PC-9 (cell line): ENCODE results near the gene UBE4A. TPM values are rescaled to one million over a fixed set of nuclear protein-coding genes. Genes with fewer than 3 reads are reported as not detected.

Experiments
- BruUV-seq: library from RNA; stranded (reverse); fragments of 400-500 nt; replicated peaks from 2 replicates; lab custom pipeline; 2021; lab: Mats Ljungman, UMichigan
- CTCF ChIA-PET: fragments of 300-600 bp; sonication (Branson Sonifier 250); formaldehyde crosslinking; loops from one replicate; lab custom pipeline; 2022; ENCODE audit warnings: antibody characterized with exemption; lab: Charles Lee
- POLR2A ChIA-PET: fragments of 300-600 bp; sonication (Branson Sonifier 250); formaldehyde crosslinking; loops from one replicate; lab custom pipeline; 2022; ENCODE audit warnings: antibody characterized with exemption; ENCODE audit not compliant: unreplicated experiment; lab: Charles Lee
- DNase-seq, 2 experiments: peaks; one replicate each; pipeline versions ENCODE4 v3.0.0 to v3.0.0-alpha.2; 2015 to 2022; ENCODE audit warnings: mixed read lengths in 1 of 2
- H2AFZ ChIP-seq: fragments of 200-600 bp; sonication (generic); 2 replicates; pipeline ENCODE4 v1.8.1; 2017; ENCODE audit warnings: antibody characterized with exemption
- H3F3A ChIP-seq: fragments of 200-600 bp; sonication (generic); 2 replicates; pipeline ENCODE4 v1.8.1; 2017; ENCODE audit warnings: antibody characterized with exemption, mild to moderate bottlenecking, low read depth; ENCODE audit not compliant: insufficient read depth
- H3K27ac ChIP-seq: fragments of 200-600 bp; sonication (generic); 2 replicates; pipeline ENCODE4 v1.6.1; 2016; ENCODE audit warnings: mixed run types
- H3K27me3 ChIP-seq: fragments of 200-600 bp; sonication (generic); 2 replicates; pipeline ENCODE4 v1.6.1; 2016; ENCODE audit warnings: low read depth, mixed run types; ENCODE audit not compliant: insufficient read depth
- H3K36me3 ChIP-seq: fragments of 200-600 bp; sonication (generic); 2 replicates; pipeline ENCODE4 v1.6.1; 2016; ENCODE audit warnings: low read depth, mixed run types
- H3K4me1 ChIP-seq: fragments of 200-600 bp; sonication (generic); replicated peaks from 2 replicates; pipeline ENCODE4 v1.6.1; 2016; ENCODE audit warnings: mixed run types; ENCODE audit not compliant: insufficient read depth
- H3K4me2 ChIP-seq: fragments of 200-600 bp; sonication (generic); 2 replicates; pipeline ENCODE4 v1.6.1; 2017; ENCODE audit warnings: mixed run types
- H3K4me3 ChIP-seq: fragments of 200-600 bp; sonication (generic); 2 replicates; pipeline ENCODE4 v1.6.1; 2016; ENCODE audit warnings: mixed run types
- H3K79me2 ChIP-seq: fragments of 200-600 bp; sonication (generic); 2 replicates; pipeline ENCODE4 v1.6.1; 2017; ENCODE audit warnings: low read depth, mixed run types
- H3K9me2 ChIP-seq: fragments of 200-600 bp; sonication (generic); 2 replicates; pipeline ENCODE4 v1.8.1; 2017; ENCODE audit warnings: mild to moderate bottlenecking; ENCODE audit not compliant: insufficient read depth
- H3K9me3 ChIP-seq: fragments of 200-600 bp; sonication (generic); 2 replicates; pipeline ENCODE4 v1.8.1; 2016; ENCODE audit warnings: low read depth; ENCODE audit not compliant: insufficient read depth
- H4K20me1 ChIP-seq: fragments of 200-600 bp; sonication (generic); 2 replicates; pipeline ENCODE4 v1.8.1; 2017; ENCODE audit not compliant: insufficient read depth
- CTCF ChIP-seq: fragments of 200-600 bp; sonication (generic); conservative IDR thresholded peaks from 2 replicates; pipeline ENCODE4 v1.6.1; 2017; ENCODE audit warnings: mixed run types, antibody characterized with exemption, mild to moderate bottlenecking, moderate library complexity
- EZH2 ChIP-seq: fragments of 200-600 bp; sonication (generic); IDR thresholded peaks from 2 replicates; pipeline ENCODE4 v1.8.0; 2017; ENCODE audit warnings: antibody characterized with exemption, low read depth
- intact Hi-C: fragments of 100-400 bp; cut with micrococcal nuclease; formaldehyde crosslinking; loops from one replicate; pipeline ENCODE4 v1.10.0; 2022; ENCODE audit not compliant: unreplicated experiment
- total RNA-seq: library from RNA; stranded (reverse); gene quantifications from 2 replicates; pipeline ENCODE4 v1.2.3, GENCODE V29; 2021

UBE4A gene
- total RNA-seq, 1 experiment from 2014 or later, result 30.9 TPM

DNA sequence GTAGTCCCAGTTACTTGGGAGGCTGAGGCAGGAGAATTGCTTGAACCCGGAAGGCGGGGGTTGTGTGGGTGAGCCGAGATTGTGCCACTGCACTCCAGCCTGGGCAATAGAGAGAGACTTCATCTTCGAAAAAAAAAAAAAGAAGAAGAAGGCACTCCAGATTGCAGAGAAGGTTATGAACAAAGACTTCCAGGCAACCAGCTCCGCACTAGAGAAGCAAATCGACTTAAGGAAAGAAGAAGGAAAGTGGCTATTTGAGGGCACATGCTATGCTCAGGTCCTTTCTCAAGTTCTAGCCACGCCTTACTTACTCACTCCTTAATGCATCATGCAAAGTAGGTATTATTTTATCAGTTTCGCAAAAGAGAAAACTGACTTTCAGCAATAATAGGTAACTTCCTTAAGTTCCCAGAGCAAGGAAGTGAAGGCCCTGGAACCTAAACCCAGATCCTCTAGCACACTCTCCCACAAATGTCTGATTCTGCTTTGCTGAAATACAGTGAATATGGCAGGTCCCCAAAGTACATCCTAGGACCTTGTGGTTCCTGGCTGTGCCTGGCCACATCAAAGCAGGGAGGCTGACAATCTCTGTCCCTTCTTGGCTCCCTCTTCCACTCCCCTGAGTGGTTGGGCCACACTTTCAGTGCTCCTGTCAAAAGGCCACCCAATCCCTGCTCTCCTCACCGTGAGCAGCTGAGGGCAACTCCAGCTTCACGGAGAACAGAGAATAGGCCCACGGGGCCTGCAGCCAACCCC, 40.6 kb upstream of the UBE4A start:
- TF ChIP-seq CTCF (no peak), EZH2 (no peak)
- CTCF ChIA-PET, result interaction anchor here (0.6 kb wide), 1 partner anchor 19 kb away, joined by 5 read pairs; no protein-coding TSS in a partner anchor

DNA sequence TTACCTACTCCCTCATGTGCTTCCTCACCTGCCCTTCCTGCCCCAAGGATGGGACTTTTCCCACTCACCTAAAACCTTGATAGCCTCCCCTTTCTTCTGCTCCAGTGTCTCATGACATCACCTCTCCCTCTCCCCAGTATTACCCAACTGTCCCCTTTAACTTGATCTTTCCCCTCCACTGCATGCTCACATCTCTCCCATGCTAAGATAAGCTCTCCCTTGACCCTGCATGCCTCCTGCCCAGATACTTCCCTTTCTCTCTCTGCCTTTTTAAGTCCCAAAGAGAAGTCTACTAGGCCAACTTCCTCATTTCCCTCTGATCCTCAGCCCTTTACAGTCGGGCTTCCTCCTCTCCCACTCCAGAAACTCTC, 40.1 kb upstream of the UBE4A start:
- BruUV-seq, result no TSS peak
- Histone ChIP-seq H3K4me2 (peak overlapping the region; percentile 69), H2AFZ (no peak overlapping the region), H3K9me3 (no peaks in the 10 kb centered on the region), H3K27ac (no peak overlapping the region), H3K27me3 (no peaks in the 10 kb centered on the region), H3K4me3 (no peak overlapping the region), H3K9me2 (no peaks in the 10 kb centered on the region), H4K20me1 (no peaks in the 10 kb centered on the region), H3K36me3 (no peaks in the 10 kb centered on the region), H3F3A (peaks cover 49% of the 10 kb centered on the region), H3K79me2 (no peaks in the 10 kb centered on the region), H3K4me1 (peaks cover 88% of the 10 kb centered on the region)
- ChIA-PET POLR2A (no interaction called here), CTCF (no interaction called here)
- no peak for DNase-seq
- intact Hi-C loops, result no loop called here
- TF ChIP-seq EZH2 (no peak), CTCF (no peak)

More for the DNA sequence above, 40.6 kb upstream of the UBE4A start:
- Histone ChIP-seq H3K36me3 (no peaks in the 10 kb centered on the region), H3K9me3 (no peaks in the 10 kb centered on the region), H3K79me2 (no peaks in the 10 kb centered on the region), H2AFZ (no peak overlapping the region), H3K27ac (no peak overlapping the region), H3K4me2 (peak overlapping the region; percentile 69), H3F3A (peaks cover 49% of the 10 kb centered on the region), H3K4me3 (no peak overlapping the region), H3K4me1 (peaks cover 94% of the 10 kb centered on the region), H3K27me3 (no peaks in the 10 kb centered on the region), H4K20me1 (no peaks in the 10 kb centered on the region), H3K9me2 (no peaks in the 10 kb centered on the region)
- POLR2A ChIA-PET, result no interaction called here
- peak in 1 of 2 experiments; percentile 85 for DNase-seq
- intact Hi-C loops, result no loop called here
- BruUV-seq, result no TSS peak

DNA sequence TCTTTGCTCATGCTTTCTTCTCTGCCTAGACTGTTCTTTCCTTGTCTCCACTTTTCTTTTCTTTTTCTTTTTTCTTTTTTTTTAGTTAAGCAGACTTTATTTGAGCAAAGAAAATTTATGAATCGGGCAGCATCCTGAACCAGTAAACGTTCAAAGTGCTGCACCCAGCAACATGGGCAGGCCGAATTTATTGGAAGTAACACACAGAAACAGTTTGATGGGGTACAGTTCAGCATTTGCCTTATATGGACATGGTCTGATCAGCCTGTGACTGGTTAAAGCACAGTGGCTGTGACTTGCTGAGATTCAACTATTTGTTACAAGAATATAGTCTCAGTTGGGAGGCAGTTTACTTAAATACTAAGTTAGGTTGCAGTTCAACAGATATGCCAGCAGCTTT, 38.9 kb upstream of the UBE4A start:
- peak overlapping the region; percentile 69 for H3K4me2 ChIP-seq
- H3F3A ChIP-seq, result peaks cover 45% of the 10 kb centered on the region
- peaks cover 76% of the 10 kb centered on the region for H3K4me1 ChIP-seq
- no peaks in the 10 kb centered on the region for H3K9me2 ChIP-seq
- H3K27ac ChIP-seq, result 0 out of 2 replicates have a peak overlapping the region, but pooled peaks have one; percentile 78
- H3K4me3 ChIP-seq, result no peak overlapping the region
- no peak overlapping the region for H2AFZ ChIP-seq
- no peaks in the 10 kb centered on the region for H3K9me3 ChIP-seq
- H3K36me3 ChIP-seq, result no peaks in the 10 kb centered on the region
- TF ChIP-seq CTCF (no peak), EZH2 (no peak)
- H3K27me3 ChIP-seq, result no peaks in the 10 kb centered on the region
- H4K20me1 ChIP-seq, result no peaks in the 10 kb centered on the region
- intact Hi-C loops, result no loop called here
- DNase-seq, result no peak
- no peaks in the 10 kb centered on the region for H3K79me2 ChIP-seq
- CTCF ChIA-PET, result no interaction called here
- POLR2A ChIA-PET, result no interaction called here
- no TSS peak for BruUV-seq
